ENCODE results near the gene COTL1. TPM values are rescaled to one million over a fixed set of nuclear protein-coding genes. Genes with fewer than 3 reads are reported as not detected.

COTL1 gene
- polyA plus RNA-seq, 2 of the 4 experiments (the other 2 are of a cell fraction), result 89.7 to 372 TPM

GRCh38 chr16:84614968-84615813, 2.7 kb downstream of the COTL1 start (continued):
- TF ChIP-seq ZFP36 (IDR thresholded peaks at IDR 0.05; ENCODE audit: borderline replicate concordance, partially characterized antibody), result no peak

DNA sequence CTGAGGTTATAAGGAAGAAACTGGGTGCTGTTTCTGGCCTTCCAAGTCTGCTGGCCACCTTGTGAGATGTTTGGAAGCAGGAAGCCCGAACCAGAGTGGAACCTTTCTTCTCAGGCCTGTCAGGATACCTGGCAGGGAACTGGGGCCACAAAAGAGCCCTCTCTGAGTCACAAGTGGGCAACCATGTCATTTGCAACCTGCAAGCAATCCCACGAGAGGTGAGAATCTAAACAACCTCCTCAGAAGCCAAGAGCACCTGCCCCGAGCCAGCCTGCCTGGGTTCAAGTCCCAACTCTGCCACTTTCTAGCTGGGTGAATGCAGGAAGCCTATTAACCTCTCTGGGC, 3.3 kb downstream of the COTL1 start:
- 85% methylated on average over 2 of the region's 3 CpGs for WGBS (ENCODE audit: missing lambda C conversion rate)
- Histone ChIP-seq H3K4me1 (peaks cover 32% of the 10 kb centered on the region), H3K4me3 (no peak overlapping the region), H3K27ac (peak overlapping the region in 1 of 2 experiments; percentile 98; a peak in 3 of 6 replicates), H3K4me2 (peak overlapping the region; percentile 83; the same call in 2 of the 3 replicates), H3K9me3 (no peaks in the 10 kb centered on the region)
- DNase-seq (ENCODE audit: low read depth in 1 of 2, low spot score in 1 of 2) (no peak), FAIRE-seq (no peak), ATAC-seq (no peak)
- TF ChIP-seq POLR2AphosphoS2 (conservative IDR thresholded peaks at IDR 0.05; ENCODE audit: low read length) (0 out of 2 replicates have a peak, but pooled peaks have one; percentile 21), FOSL2 (IDR thresholded peaks at IDR 0.05) (no peak), FOSL2 (CRISPR knock-in tag; IDR thresholded peaks at IDR 0.05) (no peak)
- CTCF ChIA-PET, result interaction anchor here (1.1 to 4.8 kb wide), 6 partner anchors 9 to 125 kb away, joined by 3 to 30 read pairs (median 10); no protein-coding TSS in a partner anchor
- POLR2A ChIA-PET, result interaction anchor here (0.5 to 1.5 kb wide), 2 partner anchors 11 to 138 kb away, joined by 3 to 4 read pairs; no protein-coding TSS in a partner anchor

GRCh38 chr16:84614073-84614459, 3.8 kb downstream of the COTL1 start:
- no peak for ATAC-seq
- FAIRE-seq, result no peak
- CTCF ChIA-PET, result interaction anchor here (1.1 to 4.8 kb wide), 7 partner anchors 8 to 125 kb away, joined by 3 to 30 read pairs (median 5); no protein-coding TSS in a partner anchor
- Histone ChIP-seq H3K4me2 (peak overlapping the region; percentile 83; the same call in 1 of the 3 replicates), H3K4me3 (no peak overlapping the region), H3K4me1 (peaks cover 27% of the 10 kb centered on the region), H3K27ac (peak overlapping the region in 1 of 2 experiments; percentile 98; a peak in 3 of 6 replicates), H3K9me3 (no peaks in the 10 kb centered on the region)
- WGBS (ENCODE audit: missing lambda C conversion rate), result 85% methylated on average over 12 of the region's 12 CpGs
- POLR2A ChIA-PET, result interaction anchor here (0.5 to 1.5 kb wide), 3 partner anchors 9 to 139 kb away, joined by 3 to 4 read pairs (median 3); no protein-coding TSS in a partner anchor
- TF ChIP-seq, protein P1, sequence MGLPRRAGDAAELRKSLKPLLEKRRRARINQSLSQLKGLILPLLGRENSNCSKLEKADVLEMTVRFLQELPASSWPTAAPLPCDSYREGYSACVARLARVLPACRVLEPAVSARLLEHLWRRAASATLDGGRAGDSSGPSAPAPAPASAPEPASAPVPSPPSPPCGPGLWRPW (IDR thresholded peaks at IDR 0.05), result no peak
- no peak for TF ChIP-seq CBX8 (IDR thresholded peaks at IDR 0.05)
- DNase-seq (ENCODE audit: low read depth in 1 of 2, low spot score in 1 of 2), result no peak

DNA sequence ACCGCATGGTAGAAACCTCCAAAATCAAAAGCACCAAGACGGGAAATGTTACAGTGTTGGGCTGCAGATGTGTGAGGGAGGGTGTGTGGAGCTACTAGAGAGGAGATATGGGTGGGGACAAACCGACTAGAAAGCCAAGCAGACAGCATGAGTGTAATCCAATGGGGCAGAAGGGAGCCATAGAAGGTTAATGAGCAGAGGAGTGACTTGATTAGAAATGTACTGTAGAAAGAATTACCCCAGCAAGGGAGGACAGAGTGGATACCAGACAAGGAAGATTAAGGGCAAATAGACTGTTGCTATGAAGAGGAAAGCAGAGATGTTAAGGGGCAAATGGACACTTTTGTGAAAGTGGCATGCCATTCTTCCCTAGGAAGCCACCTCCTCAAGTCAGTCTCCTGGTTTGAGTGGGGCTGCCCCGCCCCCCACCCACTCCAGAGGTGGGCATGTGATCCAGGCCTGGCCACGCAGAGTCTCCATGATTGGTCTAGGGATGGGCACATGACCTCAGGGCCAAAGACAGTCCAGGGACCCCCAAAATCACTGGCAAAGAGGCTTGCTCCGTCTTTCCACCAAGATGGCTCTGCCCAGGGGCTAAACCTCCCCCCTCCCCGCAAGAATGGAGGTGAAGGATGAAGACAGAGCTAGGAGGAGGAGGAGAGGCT, 4.3 kb downstream of the COTL1 start:
- ATAC-seq (no peak), FAIRE-seq (no peak), DNase-seq (ENCODE audit: low read depth in 1 of 2, low spot score in 1 of 2) (no peak)
- 82% methylated on average over 6 of the region's 7 CpGs for WGBS (ENCODE audit: missing lambda C conversion rate)
- H3K4me3 ChIP-seq, result no peak overlapping the region
- H3K4me2 ChIP-seq, result no peak overlapping the region
- H3K27ac ChIP-seq, result peak overlapping the region in 1 of 2 experiments; percentile 98; a peak in 3 of 6 replicates
- ChIA-PET POLR2A (interaction anchor here (0.7 kb wide), 1 partner anchor 10 kb away, joined by 3 read pairs; no protein-coding TSS in a partner anchor), CTCF (interaction anchor here (0.7 to 4.8 kb wide), 8 partner anchors 8 to 126 kb away, joined by 3 to 30 read pairs (median 4); no protein-coding TSS in a partner anchor)
- no peaks in the 10 kb centered on the region for H3K9me3 ChIP-seq
- H3K4me1 ChIP-seq, result peaks cover 28% of the 10 kb centered on the region
- TF ChIP-seq ZFP36 (IDR thresholded peaks at IDR 0.05; ENCODE audit: borderline replicate concordance, partially characterized antibody) (peak; percentile 78), JUN (IDR thresholded peaks at IDR 0.05) (no peak), RNF2 (IDR thresholded peaks at IDR 0.05; ENCODE audit: borderline replicate concordance, low read depth) (no peak), NPAS2 (CRISPR knock-in tag; IDR thresholded peaks at IDR 0.05; ENCODE audit: borderline replicate concordance) (no peak), NFE2L2 (conservative IDR thresholded peaks at IDR 0.05; ENCODE audit: low read length) (no peak), RARB (CRISPR knock-in tag; IDR thresholded peaks at IDR 0.05) (no peak), EHMT2 (IDR thresholded peaks at IDR 0.05; ENCODE audit: low read depth) (no peak), KDM1A (IDR thresholded peaks at IDR 0.05; ENCODE audit: low read depth) (peak; percentile 92), CBX2 (IDR thresholded peaks at IDR 0.05; ENCODE audit: borderline replicate concordance, low read depth) (no peak), ESRRA (IDR thresholded peaks at IDR 0.05; ENCODE audit: borderline replicate concordance, low read length) (no peak), NR3C1 (IDR thresholded peaks at IDR 0.05) (no peak), FOSB (CRISPR knock-in tag; IDR thresholded peaks at IDR 0.05) (no peak)
- TF ChIP-seq, protein P2, sequence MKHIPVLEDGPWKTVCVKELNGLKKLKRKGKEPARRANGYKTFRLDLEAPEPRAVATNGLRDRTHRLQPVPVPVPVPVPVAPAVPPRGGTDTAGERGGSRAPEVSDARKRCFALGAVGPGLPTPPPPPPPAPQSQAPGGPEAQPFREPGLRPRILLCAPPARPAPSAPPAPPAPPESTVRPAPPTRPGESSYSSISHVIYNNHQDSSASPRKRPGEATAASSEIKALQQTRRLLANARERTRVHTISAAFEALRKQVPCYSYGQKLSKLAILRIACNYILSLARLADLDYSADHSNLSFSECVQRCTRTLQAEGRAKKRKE (CRISPR knock-in tag; IDR thresholded peaks at IDR 0.05; ENCODE audit: low read depth), result no peak
- TF ChIP-seq, protein P3, sequence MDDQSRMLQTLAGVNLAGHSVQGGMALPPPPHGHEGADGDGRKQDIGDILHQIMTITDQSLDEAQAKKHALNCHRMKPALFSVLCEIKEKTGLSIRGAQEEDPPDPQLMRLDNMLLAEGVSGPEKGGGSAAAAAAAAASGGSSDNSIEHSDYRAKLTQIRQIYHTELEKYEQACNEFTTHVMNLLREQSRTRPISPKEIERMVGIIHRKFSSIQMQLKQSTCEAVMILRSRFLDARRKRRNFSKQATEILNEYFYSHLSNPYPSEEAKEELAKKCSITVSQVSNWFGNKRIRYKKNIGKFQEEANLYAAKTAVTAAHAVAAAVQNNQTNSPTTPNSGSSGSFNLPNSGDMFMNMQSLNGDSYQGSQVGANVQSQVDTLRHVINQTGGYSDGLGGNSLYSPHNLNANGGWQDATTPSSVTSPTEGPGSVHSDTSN (IDR thresholded peaks at IDR 0.05), result no peak
- TF ChIP-seq, protein P4, sequence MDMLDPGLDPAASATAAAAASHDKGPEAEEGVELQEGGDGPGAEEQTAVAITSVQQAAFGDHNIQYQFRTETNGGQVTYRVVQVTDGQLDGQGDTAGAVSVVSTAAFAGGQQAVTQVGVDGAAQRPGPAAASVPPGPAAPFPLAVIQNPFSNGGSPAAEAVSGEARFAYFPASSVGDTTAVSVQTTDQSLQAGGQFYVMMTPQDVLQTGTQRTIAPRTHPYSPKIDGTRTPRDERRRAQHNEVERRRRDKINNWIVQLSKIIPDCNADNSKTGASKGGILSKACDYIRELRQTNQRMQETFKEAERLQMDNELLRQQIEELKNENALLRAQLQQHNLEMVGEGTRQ (IDR thresholded peaks at IDR 0.05), result peak; percentile 82
- TF ChIP-seq, protein P5, sequence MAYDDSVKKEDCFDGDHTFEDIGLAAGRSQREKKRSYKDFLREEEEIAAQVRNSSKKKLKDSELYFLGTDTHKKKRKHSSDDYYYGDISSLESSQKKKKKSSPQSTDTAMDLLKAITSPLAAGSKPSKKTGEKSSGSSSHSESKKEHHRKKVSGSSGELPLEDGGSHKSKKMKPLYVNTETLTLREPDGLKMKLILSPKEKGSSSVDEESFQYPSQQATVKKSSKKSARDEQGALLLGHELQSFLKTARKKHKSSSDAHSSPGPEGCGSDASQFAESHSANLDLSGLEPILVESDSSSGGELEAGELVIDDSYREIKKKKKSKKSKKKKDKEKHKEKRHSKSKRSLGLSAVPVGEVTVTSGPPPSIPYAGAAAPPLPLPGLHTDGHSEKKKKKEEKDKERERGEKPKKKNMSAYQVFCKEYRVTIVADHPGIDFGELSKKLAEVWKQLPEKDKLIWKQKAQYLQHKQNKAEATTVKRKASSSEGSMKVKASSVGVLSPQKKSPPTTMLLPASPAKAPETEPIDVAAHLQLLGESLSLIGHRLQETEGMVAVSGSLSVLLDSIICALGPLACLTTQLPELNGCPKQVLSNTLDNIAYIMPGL (CRISPR knock-in tag; IDR thresholded peaks at IDR 0.05; ENCODE audit: borderline replicate concordance), result no peak

Data from A549 (cell line).